K562 (cell line): ENCODE measurements around the gene DCAF10. TPM values are rescaled to one million over a fixed set of nuclear protein-coding genes. Genes with fewer than 3 reads are reported as not detected.

Source experiments
- BACH1 ChIP-seq: fragments of 200-800 bp; sonication (Bioruptor generic); IDR thresholded peaks from 2 replicates; pipeline ENCODE4 v1.6.1; 2016; ENCODE audit warnings: missing genetic modification characterization, missing compliant biosample characterization
- BRCA1 ChIP-seq, 2 experiments: fragments of 450-650 bp in 1 of 2; sonication (generic) in 1 of 2; formaldehyde crosslinking in 1 of 2; IDR thresholded peaks; 2 replicates each; pipeline versions ENCODE4 v1.5.0 to v1.6.1; 2017 to 2020; ENCODE audit warnings: mild to moderate bottlenecking in 1 of 2, missing genetic modification reagents in 1 of 2
- BRF1 ChIP-seq: IDR thresholded peaks from 3 replicates; pipeline ENCODE4 v1.6.1; 2011; ENCODE audit warnings: borderline replicate concordance, mild to moderate bottlenecking; ENCODE audit not compliant: insufficient read length; ENCODE audit errors: extremely low read depth
- CBX5 ChIP-seq: IDR thresholded peaks from 2 replicates; pipeline ENCODE4 v1.6.1; 2014; ENCODE audit warnings: low read depth, borderline replicate concordance
- CHD1 ChIP-seq: fragments of 200-600 bp; sonication (generic); IDR thresholded peaks from one replicate; pipeline ENCODE4 v1.6.1; 2012; ENCODE audit warnings: mild to moderate bottlenecking, moderate library complexity, low read length, inconsistent platforms
- E2F1 ChIP-seq: sonication (generic); formaldehyde crosslinking; IDR thresholded peaks from 2 replicates; pipeline ENCODE4 v1.8.1; 2023; ENCODE audit warnings: mild to moderate bottlenecking, missing genetic modification reagents, moderate library complexity
- E4F1 ChIP-seq: fragments of 250-450 bp; sonication (Bioruptor Pico); IDR thresholded peaks from 2 replicates; pipeline ENCODE4 v1.5.0; 2021; ENCODE audit warnings: mild to moderate bottlenecking, borderline replicate concordance
- FOXP1 ChIP-seq: sonication (generic); formaldehyde crosslinking; IDR thresholded peaks from 2 replicates; pipeline ENCODE4 v1.8.0; 2022; ENCODE audit warnings: mild to moderate bottlenecking, missing genetic modification reagents
- GTF3C2 ChIP-seq: IDR thresholded peaks from 3 replicates; pipeline ENCODE4 v1.6.1; 2011; ENCODE audit warnings: borderline replicate concordance, mild to moderate bottlenecking, moderate library complexity; ENCODE audit not compliant: insufficient read length; ENCODE audit errors: extremely low read depth
- L3MBTL2 ChIP-seq: fragments of 450-650 bp; IDR thresholded peaks from 2 replicates; pipeline ENCODE4 v1.6.1; 2016; ENCODE audit warnings: mild to moderate bottlenecking, moderate library complexity
- MCM3 ChIP-seq: fragments of 450-650 bp; IDR thresholded peaks from 2 replicates; pipeline ENCODE4 v1.6.1; 2016
- MECOM ChIP-seq: fragments of 250-450 bp; sonication (Bioruptor Pico); IDR thresholded peaks from 2 replicates; pipeline ENCODE4 v1.8.0; 2022; ENCODE audit warnings: inconsistent platforms
- NCOR1 ChIP-seq: fragments of 450-650 bp; IDR thresholded peaks from 2 replicates; pipeline ENCODE4 v1.6.1; 2016; ENCODE audit warnings: mild to moderate bottlenecking, moderate library complexity
- NEUROD1 ChIP-seq: fragments of 150-350 bp; IDR thresholded peaks from 2 replicates; pipeline ENCODE4 v1.6.1; 2014; ENCODE audit warnings: borderline replicate concordance, low read length, low read depth; ENCODE audit not compliant: partially characterized antibody
- SLC30A9 ChIP-seq: fragments of 250-450 bp; sonication (Bioruptor Pico); IDR thresholded peaks from 2 replicates; pipeline ENCODE4 v1.8.0; 2022; ENCODE audit warnings: mild to moderate bottlenecking, moderate library complexity
- SP1 ChIP-seq: sonication (generic); formaldehyde crosslinking; IDR thresholded peaks from 2 replicates; pipeline ENCODE4 v1.8.1; 2022; ENCODE audit warnings: mild to moderate bottlenecking, missing genetic modification reagents
- TEAD2 ChIP-seq: fragments of 450-650 bp; IDR thresholded peaks from 2 replicates; pipeline ENCODE4 v1.6.1; 2016; ENCODE audit warnings: missing genetic modification characterization, control low read depth, missing compliant biosample characterization
- ZNF212 ChIP-seq: fragments of 450-650 bp; formaldehyde crosslinking; IDR thresholded peaks from 2 replicates; pipeline ENCODE4 v1.4.0; 2020; ENCODE audit warnings: mild to moderate bottlenecking
- ZNF436 ChIP-seq: fragments of 250-450, 450-650 bp; sonication (Bioruptor Pico); formaldehyde crosslinking; IDR thresholded peaks from 2 replicates; pipeline ENCODE4 v1.7.0; 2020; ENCODE audit warnings: mild to moderate bottlenecking
- ZNF57 ChIP-seq: fragments of 450-650 bp; formaldehyde crosslinking; IDR thresholded peaks from 2 replicates; pipeline ENCODE4 v1.4.0; 2020; ENCODE audit warnings: mild to moderate bottlenecking, moderate library complexity
- ZNF77 ChIP-seq: fragments of 250-450 bp; sonication (Bioruptor Pico); IDR thresholded peaks from 2 replicates; pipeline ENCODE4 v1.5.0; 2020
- polyA plus RNA-seq, 8 experiments: library from polyadenylated mRNA; depleted of rRNA in 4 of 8; stranded (reverse) in 5 of 8; unstranded in 3 of 8; fragments of >200 nt; fragmentation: Nextera tagmentation in 2 of 8; fragmentation: Illumina TruSeq in 1 of 8; extraction: Ambion mirVana in 2 of 8; extraction: Trizol in 1 of 8; gene quantifications; 2 replicates each; pipeline versions ENCODE4 v1.2.1 to v1.2.3, GENCODE V29; 2011 to 2014; ENCODE audit warnings: inconsistent platforms in 1 of 8, missing spikeins in 1 of 8
- total RNA-seq, 7 experiments: library from RNA; depleted of rRNA in 6 of 7; stranded (reverse); fragments of >200 nt in 6 of 7; fragmentation: Illumina TruSeq in 2 of 7; extraction: Trizol in 2 of 7; gene quantifications; 2 replicates each; pipeline versions ENCODE4 v1.2.1 to v1.2.3, GENCODE V29; 2011 to 2021; ENCODE audit warnings: low replicate concordance in 1 of 7
- TF ChIP-seq, protein P1 (sequence below): fragments of 450-650 bp; formaldehyde crosslinking; IDR thresholded peaks from 2 replicates; pipeline ENCODE4 v1.4.0; 2022; ENCODE audit warnings: missing genetic modification characterization

DCAF10 gene
- total and polyA plus RNA-seq, 9 of the 15 experiments (the other 6 are each of a cell fraction or from before 2014, with no cell fraction given): 6.8 to 40.1 (median 16.9) TPM

- TF ChIP-seq BRCA1 (IDR thresholded peaks at IDR 0.05): no peak
- peak; percentile 98; the same call in 1 of the 2 replicates for TF ChIP-seq BRCA1 (CRISPR knock-in tag; IDR thresholded peaks at IDR 0.05)
- no peak for TF ChIP-seq GTF3C2
- no peak for TF ChIP-seq ZNF57
- TF ChIP-seq ZNF77 (CRISPR knock-in tag): no peak
- no peak for TF ChIP-seq MCM3
- TF ChIP-seq E4F1 (CRISPR knock-in tag): peak; percentile 62; the same call in 1 of the 2 replicates
- no peak for TF ChIP-seq E2F1
- no peak; the same call in 1 of the 2 replicates for TF ChIP-seq ZNF212 (CRISPR knock-in tag)
- TF ChIP-seq CBX5: peak; percentile 85; the same call in 1 of the 2 replicates
- TF ChIP-seq BRF1: no peak
- peak; percentile 91 for TF ChIP-seq NEUROD1
- no peak for TF ChIP-seq MECOM
- peak; percentile 67 for TF ChIP-seq NCOR1
- no peak for TF ChIP-seq SLC30A9 (CRISPR knock-in tag)
- peak; percentile 93; the same call in 1 of the 2 replicates for TF ChIP-seq FOXP1 (CRISPR knock-in tag)
- no peak for TF ChIP-seq TEAD2 (tag)
- no peak for TF ChIP-seq ZNF436
- TF ChIP-seq L3MBTL2: peak; percentile 74
- TF ChIP-seq SP1 (CRISPR knock-in tag): peak; percentile 96
- TF ChIP-seq, protein P1, sequence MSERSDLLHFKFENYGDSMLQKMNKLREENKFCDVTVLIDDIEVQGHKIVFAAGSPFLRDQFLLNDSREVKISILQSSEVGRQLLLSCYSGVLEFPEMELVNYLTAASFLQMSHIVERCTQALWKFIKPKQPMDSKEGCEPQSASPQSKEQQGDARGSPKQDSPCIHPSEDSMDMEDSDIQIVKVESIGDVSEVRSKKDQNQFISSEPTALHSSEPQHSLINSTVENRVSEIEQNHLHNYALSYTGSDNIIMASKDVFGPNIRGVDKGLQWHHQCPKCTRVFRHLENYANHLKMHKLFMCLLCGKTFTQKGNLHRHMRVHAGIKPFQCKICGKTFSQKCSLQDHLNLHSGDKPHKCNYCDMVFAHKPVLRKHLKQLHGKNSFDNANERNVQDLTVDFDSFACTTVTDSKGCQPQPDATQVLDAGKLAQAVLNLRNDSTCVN: no peak; the same call in 1 of the 2 replicates
- TF ChIP-seq BACH1 (tag): no peak
- TF ChIP-seq CHD1: no peak
These were observed at the start of gene DCAF10 (continued) for GRCh38 chr9:37800631-37801286.
